SK-N-SH (cell line): ENCODE data around the gene TUBB4A.

Experiments
- GABPA ChIP-seq: IDR thresholded peaks from 2 replicates; pipeline ENCODE4 v1.4.0; 2012; ENCODE audit warnings: low read depth, mild to moderate bottlenecking
- YY1 ChIP-seq: IDR thresholded peaks from 2 replicates; pipeline ENCODE4 v1.4.0; 2012; ENCODE audit warnings: low read depth, mild to moderate bottlenecking
- TF ChIP-seq, protein P1 (sequence below): fragments of 200-600 bp; sonication (generic); IDR thresholded peaks from 2 replicates; pipeline ENCODE4 v1.6.1; 2017; ENCODE audit warnings: antibody characterized with exemption, mild to moderate bottlenecking, moderate library complexity
- TF ChIP-seq, protein P2 (sequence below): IDR thresholded peaks from 2 replicates; pipeline ENCODE4 v1.6.1; 2012; ENCODE audit warnings: mild to moderate bottlenecking, low read depth, low read length, moderate library complexity

DNA sequence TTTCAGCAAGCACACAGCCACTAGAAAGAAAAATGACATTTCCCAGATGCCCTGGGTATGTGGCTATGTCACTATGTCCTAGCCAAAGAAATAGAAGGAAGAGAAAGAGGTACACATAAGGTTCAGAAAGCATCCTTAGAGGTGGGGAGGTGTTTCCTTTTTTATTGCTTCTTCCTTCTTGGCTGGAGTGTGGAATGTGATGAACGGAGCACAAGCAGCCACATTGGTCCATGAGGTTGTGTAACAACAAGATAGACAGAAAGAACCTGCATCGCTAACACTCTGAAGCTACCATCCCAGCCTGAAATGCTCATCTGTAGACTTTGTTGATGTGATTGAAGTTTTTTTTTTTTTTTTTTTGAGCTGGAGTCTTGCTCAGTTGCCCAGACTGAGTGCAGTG is 49.2 kb downstream of the TUBB4A start:
- TF ChIP-seq GABPA (no peak), YY1 (no peak)
- TF ChIP-seq, protein P1, sequence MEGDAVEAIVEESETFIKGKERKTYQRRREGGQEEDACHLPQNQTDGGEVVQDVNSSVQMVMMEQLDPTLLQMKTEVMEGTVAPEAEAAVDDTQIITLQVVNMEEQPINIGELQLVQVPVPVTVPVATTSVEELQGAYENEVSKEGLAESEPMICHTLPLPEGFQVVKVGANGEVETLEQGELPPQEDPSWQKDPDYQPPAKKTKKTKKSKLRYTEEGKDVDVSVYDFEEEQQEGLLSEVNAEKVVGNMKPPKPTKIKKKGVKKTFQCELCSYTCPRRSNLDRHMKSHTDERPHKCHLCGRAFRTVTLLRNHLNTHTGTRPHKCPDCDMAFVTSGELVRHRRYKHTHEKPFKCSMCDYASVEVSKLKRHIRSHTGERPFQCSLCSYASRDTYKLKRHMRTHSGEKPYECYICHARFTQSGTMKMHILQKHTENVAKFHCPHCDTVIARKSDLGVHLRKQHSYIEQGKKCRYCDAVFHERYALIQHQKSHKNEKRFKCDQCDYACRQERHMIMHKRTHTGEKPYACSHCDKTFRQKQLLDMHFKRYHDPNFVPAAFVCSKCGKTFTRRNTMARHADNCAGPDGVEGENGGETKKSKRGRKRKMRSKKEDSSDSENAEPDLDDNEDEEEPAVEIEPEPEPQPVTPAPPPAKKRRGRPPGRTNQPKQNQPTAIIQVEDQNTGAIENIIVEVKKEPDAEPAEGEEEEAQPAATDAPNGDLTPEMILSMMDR: no peak
- TF ChIP-seq, protein P2, sequence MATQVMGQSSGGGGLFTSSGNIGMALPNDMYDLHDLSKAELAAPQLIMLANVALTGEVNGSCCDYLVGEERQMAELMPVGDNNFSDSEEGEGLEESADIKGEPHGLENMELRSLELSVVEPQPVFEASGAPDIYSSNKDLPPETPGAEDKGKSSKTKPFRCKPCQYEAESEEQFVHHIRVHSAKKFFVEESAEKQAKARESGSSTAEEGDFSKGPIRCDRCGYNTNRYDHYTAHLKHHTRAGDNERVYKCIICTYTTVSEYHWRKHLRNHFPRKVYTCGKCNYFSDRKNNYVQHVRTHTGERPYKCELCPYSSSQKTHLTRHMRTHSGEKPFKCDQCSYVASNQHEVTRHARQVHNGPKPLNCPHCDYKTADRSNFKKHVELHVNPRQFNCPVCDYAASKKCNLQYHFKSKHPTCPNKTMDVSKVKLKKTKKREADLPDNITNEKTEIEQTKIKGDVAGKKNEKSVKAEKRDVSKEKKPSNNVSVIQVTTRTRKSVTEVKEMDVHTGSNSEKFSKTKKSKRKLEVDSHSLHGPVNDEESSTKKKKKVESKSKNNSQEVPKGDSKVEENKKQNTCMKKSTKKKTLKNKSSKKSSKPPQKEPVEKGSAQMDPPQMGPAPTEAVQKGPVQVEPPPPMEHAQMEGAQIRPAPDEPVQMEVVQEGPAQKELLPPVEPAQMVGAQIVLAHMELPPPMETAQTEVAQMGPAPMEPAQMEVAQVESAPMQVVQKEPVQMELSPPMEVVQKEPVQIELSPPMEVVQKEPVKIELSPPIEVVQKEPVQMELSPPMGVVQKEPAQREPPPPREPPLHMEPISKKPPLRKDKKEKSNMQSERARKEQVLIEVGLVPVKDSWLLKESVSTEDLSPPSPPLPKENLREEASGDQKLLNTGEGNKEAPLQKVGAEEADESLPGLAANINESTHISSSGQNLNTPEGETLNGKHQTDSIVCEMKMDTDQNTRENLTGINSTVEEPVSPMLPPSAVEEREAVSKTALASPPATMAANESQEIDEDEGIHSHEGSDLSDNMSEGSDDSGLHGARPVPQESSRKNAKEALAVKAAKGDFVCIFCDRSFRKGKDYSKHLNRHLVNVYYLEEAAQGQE: no peak
